Spleen (tissue), 11 donors: Measurements from ENCODE around the gene XIRP1. TPM values are rescaled to one million over a fixed set of nuclear protein-coding genes. Genes with fewer than 3 reads are reported as not detected.

ENCODE experiments used
- DNase-seq: peaks from one replicate; pipeline ENCODE4 v3.0.0-alpha.2; 2020
- H3K27ac ChIP-seq, 8 donors: fragments of 200-600 bp; sonication (generic) in 7 of 8; 1 replicate in 4 of 8; 2 replicates in 4 of 8; pipeline versions ENCODE4 v1.5.0 to v1.8.0; 2016 to 2021; ENCODE audit warnings: inconsistent platforms in 4 of 8, mild to moderate bottlenecking in 4 of 8, moderate library complexity in 1 of 8
- H3K27me3 ChIP-seq, 7 donors: fragments of 200-600 bp; sonication (generic) in 6 of 7; replicated peaks in 1 of 7; 1 replicate in 4 of 7; 2 replicates in 3 of 7; pipeline versions ENCODE4 v1.5.0 to v1.8.0; 2016 to 2021; ENCODE audit warnings: inconsistent platforms in 3 of 7, mild to moderate bottlenecking in 1 of 7
- H3K36me3 ChIP-seq, 6 donors: fragments of 200-600 bp; sonication (generic) in 5 of 6; 1 replicate in 4 of 6; 2 replicates in 2 of 6; pipeline versions ENCODE4 v1.5.0 to v1.8.0; 2016 to 2021; ENCODE audit warnings: inconsistent platforms in 2 of 6
- H3K4me1 ChIP-seq, 6 donors: fragments of 200-600 bp; sonication (generic) in 5 of 6; 1 replicate in 3 of 6; 2 replicates in 3 of 6; pipeline versions ENCODE4 v1.5.0 to v1.8.0; 2016 to 2021; ENCODE audit warnings: inconsistent platforms in 3 of 6
- H3K4me3 ChIP-seq, 8 donors: fragments of 200-600 bp; sonication (generic) in 7 of 8; 1 replicate in 4 of 8; 2 replicates in 4 of 8; pipeline versions ENCODE4 v1.5.0 to v1.8.0; 2016 to 2021; ENCODE audit warnings: inconsistent platforms in 4 of 8, mild to moderate bottlenecking in 4 of 8, moderate library complexity in 2 of 8
- H3K9me3 ChIP-seq, 8 donors: fragments of 200-600 bp; sonication (generic) in 7 of 8; 1 replicate in 4 of 8; 2 replicates in 4 of 8; pipeline versions ENCODE4 v1.5.0 to v1.8.0; 2016 to 2021; ENCODE audit warnings: inconsistent platforms in 4 of 8
- POLR2A ChIP-seq, 3 donors: fragments of 450-650 bp; IDR thresholded peaks; one replicate each; pipeline ENCODE4 v1.5.1; 2017; ENCODE audit warnings: antibody characterized with exemption in 3 of 3, mild to moderate bottlenecking in 1 of 3
- POLR2AphosphoS5 ChIP-seq, 3 donors: sonication (generic); formaldehyde crosslinking; IDR thresholded peaks; one replicate each; pipeline ENCODE4 v1.5.1; 2017; ENCODE audit warnings: antibody characterized with exemption in 3 of 3
- WGBS, 5 donors: extraction: QIAGEN DNeasy Blood & Tissue Kit in 3 of 5; methylation state at CpG; one replicate each; pipeline versions ENCODE4 v1.1.5 to v1.1.7; 2013 to 2018; 5-methylcytosine and 5-hydroxymethylcytosine counted together
- intact Hi-C: fragments of 100-400 bp; cut with DNase I; formaldehyde crosslinking; loops from one replicate; pipeline ENCODE4 v1.15.0; 2023; ENCODE audit warnings: low total_unique reads
- polyA plus RNA-seq, 3 donors: library from polyadenylated mRNA; stranded (reverse); fragments of 200-250 nt; gene quantifications; one replicate each; pipeline ENCODE4 v1.2.1, GENCODE V29; 2013
- total RNA-seq, 7 donors: library from RNA; depleted of rRNA in 3 of 7; stranded (reverse); fragments of >200 nt in 3 of 7; fragmentation: NEBNext Ultra II Directional in 4 of 7; extraction: Animal tissue kit (Norgen Biotek cat#: 25700) in 4 of 7; gene quantifications; one replicate each; pipeline versions ENCODE4 v1.1.0 to v1.2.1, GENCODE V29; 2016 to 2021
- TF ChIP-seq, protein P1 (sequence below), 11 experiments: fragments of 200-600 bp in 7 of 11; fragments of 450-650 bp in 4 of 11; sonication (generic) in 4 of 11; IDR thresholded peaks in 8 of 11; conservative IDR thresholded peaks in 3 of 11; 1 replicate in 7 of 11; 2 replicates in 4 of 11; pipeline versions ENCODE4 v1.4.0 to v1.8.0; 2016 to 2021; ENCODE audit warnings: antibody characterized with exemption in 11 of 11, inconsistent platforms in 4 of 11, mild to moderate bottlenecking in 1 of 11
- donor health status: healthy with polysubstance abuse.
- donor health status: DM: no; HTN: no; CAD: no; lungs with moderate emphysema.
- donor health status: DM: no; HTN: no; CAD: no.
- donor health status: Bipolar disorder and iron deficiency.
- donor health status: healthy.
- donor health status: DM: no; HTN: no; CAD: no.
- donor health status: DM: yes; HTN: yes; CAD: no.

The XIRP1 gene
- total and polyA plus RNA-seq, 10 donors, result 0.06 to 0.70 (median 0.27) TPM; not detected in 3

DNA sequence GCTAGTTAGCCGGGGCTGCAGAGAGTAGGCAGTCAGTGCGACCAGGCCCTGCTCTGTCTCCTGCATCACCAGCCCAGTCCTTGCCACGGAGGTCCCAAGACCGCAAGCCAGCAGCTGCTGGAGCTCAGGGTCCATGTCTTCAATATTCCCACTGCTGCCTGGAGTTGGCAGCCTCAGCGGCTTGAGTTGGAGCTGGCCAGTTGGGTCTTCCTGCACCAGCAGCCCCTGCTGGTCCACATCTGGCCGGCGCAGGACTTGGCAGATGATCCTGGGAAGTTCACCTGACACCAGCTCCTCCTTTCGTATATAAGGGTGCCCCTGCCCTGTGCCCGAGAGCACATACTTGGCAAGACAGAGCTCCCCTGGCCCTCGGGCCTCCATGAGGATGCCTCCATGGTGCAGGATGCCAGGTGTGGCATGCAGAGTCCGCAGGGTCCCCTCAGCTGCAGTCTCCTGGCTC lies 5.7 kb downstream of the XIRP1 start:
- 86 to 96% (median 92%) methylated on average over 9 to 11 of the region's 11 CpGs for WGBS, 5 donors
- Histone ChIP-seq H3K36me3 (no peaks in the 10 kb centered on the region), H3K4me3 (no peak overlapping the region), H3K9me3 (no peaks in the 10 kb centered on the region), H3K27ac (no peak overlapping the region), H3K4me1 (peaks cover 0 to 16% (median 9%) of the 10 kb centered on the region in 6 donors), H3K27me3 (peaks cover 0 to 6% (median 0%) of the 10 kb centered on the region in 7 donors)
- no peak for DNase-seq
- intact Hi-C loops, result no loop called here
- TF ChIP-seq POLR2A (IDR thresholded peaks at IDR 0.05) (no peak), POLR2AphosphoS5 (IDR thresholded peaks at IDR 0.05) (no peak)
- TF ChIP-seq, protein P1, sequence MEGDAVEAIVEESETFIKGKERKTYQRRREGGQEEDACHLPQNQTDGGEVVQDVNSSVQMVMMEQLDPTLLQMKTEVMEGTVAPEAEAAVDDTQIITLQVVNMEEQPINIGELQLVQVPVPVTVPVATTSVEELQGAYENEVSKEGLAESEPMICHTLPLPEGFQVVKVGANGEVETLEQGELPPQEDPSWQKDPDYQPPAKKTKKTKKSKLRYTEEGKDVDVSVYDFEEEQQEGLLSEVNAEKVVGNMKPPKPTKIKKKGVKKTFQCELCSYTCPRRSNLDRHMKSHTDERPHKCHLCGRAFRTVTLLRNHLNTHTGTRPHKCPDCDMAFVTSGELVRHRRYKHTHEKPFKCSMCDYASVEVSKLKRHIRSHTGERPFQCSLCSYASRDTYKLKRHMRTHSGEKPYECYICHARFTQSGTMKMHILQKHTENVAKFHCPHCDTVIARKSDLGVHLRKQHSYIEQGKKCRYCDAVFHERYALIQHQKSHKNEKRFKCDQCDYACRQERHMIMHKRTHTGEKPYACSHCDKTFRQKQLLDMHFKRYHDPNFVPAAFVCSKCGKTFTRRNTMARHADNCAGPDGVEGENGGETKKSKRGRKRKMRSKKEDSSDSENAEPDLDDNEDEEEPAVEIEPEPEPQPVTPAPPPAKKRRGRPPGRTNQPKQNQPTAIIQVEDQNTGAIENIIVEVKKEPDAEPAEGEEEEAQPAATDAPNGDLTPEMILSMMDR (IDR thresholded peaks at IDR 0.05 in 8 of 11, conservative IDR thresholded peaks at IDR 0.05 in 3 of 11), result no peak

DNA sequence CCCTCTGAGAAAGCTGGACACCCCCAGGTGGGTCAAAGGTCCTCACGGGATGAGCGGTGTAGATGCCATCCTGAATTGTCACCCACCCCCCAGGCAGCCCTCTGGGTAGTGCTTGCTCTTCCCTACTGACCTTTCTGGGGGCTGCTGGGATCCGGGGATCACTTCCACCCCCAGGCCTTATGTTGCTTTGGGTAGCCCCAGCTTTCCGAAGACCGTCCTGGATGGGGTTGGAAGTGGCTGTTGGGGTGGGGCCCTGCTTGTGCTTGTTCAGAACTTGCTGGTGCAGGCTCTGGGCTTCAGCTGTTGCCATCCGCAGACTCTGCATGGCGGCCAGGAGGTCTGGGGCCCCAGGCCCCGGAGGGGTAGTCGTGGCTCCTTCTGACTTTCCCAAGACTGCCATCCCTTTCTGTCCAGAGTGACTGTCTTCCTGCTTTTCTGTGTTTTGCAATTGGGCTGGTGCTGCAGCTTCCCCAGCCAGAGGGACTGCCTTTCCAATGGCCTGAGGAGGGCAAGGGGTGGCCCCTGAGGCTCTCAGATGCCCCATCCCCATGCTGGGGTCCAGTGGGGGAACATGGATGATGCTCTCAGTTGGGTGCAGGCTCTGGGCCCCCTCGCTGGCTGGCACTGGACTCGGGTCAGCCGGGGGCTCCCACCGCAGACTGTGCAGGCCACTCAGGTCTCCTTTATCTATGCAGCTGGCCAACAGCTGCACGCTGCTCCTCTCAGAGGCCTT lies 6.3 kb downstream of the XIRP1 start:
- intact Hi-C loops, result no loop called here
- H3K27me3 ChIP-seq, result peaks cover 0 to 6% (median 0%) of the 10 kb centered on the region in 7 donors
- H3K4me1 ChIP-seq, result peaks cover 0 to 22% (median 13%) of the 10 kb centered on the region in 6 donors
- no peaks in the 10 kb centered on the region for H3K9me3 ChIP-seq
- no peak overlapping the region for H3K4me3 ChIP-seq
- TF ChIP-seq POLR2AphosphoS5 (IDR thresholded peaks at IDR 0.05), result no peak
- TF ChIP-seq, protein P1 (IDR thresholded peaks at IDR 0.05 in 8 of 11, conservative IDR thresholded peaks at IDR 0.05 in 3 of 11), result no peak
- no peak for TF ChIP-seq POLR2A (IDR thresholded peaks at IDR 0.05)
- no peak for DNase-seq
- 83 to 96% (median 88%) methylated on average over 7 to 14 of the region's 14 CpGs for WGBS, 5 donors
- H3K27ac ChIP-seq, result no peak overlapping the region
- no peaks in the 10 kb centered on the region for H3K36me3 ChIP-seq

DNA sequence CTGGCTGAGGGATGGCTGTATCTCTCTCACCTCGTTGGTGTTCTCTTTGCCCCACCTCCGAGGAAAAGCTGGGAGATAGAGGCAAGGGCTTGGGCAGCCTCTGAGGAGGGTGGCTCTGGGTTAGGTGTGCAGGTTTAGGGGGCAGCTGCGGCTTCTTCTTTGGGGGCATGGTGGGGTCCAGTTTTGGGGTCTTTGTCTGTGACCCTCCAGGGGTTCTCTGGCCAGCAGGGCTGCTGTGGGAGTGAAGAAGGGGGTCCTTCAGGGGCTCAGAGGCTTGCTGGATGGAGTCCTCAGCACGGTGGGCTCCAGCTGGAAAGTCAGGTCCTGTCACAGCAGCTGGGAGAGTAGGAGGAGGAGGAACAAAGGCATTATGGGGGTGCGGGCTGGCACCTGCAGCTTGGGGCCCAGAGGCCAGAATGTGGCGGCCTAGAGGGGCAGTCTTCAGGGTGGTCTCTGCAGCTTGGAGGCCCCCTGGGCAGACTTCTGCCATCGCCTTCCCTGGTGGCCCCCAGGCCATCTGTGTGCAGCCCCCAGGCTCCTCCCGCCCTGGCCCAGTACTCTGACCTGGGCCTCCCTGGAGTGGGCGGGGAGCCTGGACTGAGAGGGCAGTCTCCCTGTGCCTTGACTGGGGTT lies 7.0 kb downstream of the XIRP1 start:
- Histone ChIP-seq H3K36me3 (no peaks in the 10 kb centered on the region), H3K4me1 (peaks cover 2 to 25% (median 19%) of the 10 kb centered on the region in 6 donors), H3K9me3 (no peaks in the 10 kb centered on the region), H3K4me3 (no peak overlapping the region), H3K27me3 (peaks cover 0 to 6% (median 0%) of the 10 kb centered on the region in 7 donors), H3K27ac (no peak overlapping the region)
- no peak for TF ChIP-seq POLR2A (IDR thresholded peaks at IDR 0.05)
- TF ChIP-seq POLR2AphosphoS5 (IDR thresholded peaks at IDR 0.05), result no peak
- TF ChIP-seq, protein P1 (IDR thresholded peaks at IDR 0.05 in 8 of 11, conservative IDR thresholded peaks at IDR 0.05 in 3 of 11), result no peak
- intact Hi-C loops, result no loop called here
- WGBS, 5 donors, result 92 to 95% (median 93%) methylated on average over 7 to 9 of the region's 9 CpGs
- no peak for DNase-seq

DNA sequence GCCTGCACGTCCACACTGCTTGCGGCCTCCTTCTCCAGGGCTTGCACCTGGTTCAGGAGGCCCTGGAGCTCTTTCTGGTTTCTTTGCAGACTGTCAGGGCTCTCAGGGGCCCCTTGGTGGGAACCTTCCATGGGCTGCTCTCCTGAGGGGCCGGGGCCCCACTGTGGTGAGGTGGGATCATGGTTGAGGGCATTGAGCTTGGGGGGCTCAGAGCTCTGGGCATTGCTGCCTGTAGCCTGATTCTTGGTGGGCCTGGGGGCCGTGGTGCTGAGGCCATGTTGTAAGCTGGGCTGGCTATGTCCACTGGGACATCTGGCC lies 7.5 kb downstream of the XIRP1 start:
- peaks cover 0 to 6% (median 0%) of the 10 kb centered on the region in 7 donors for H3K27me3 ChIP-seq
- no peak overlapping the region for H3K27ac ChIP-seq
- intact Hi-C loops, result no loop called here
- WGBS, 5 donors, result 86 to 98% (median 92%) methylated on average over 2 to 4 of the region's 4 CpGs
- no peaks in the 10 kb centered on the region for H3K36me3 ChIP-seq
- TF ChIP-seq, protein P1 (IDR thresholded peaks at IDR 0.05 in 8 of 11, conservative IDR thresholded peaks at IDR 0.05 in 3 of 11), result no peak
- TF ChIP-seq POLR2AphosphoS5 (IDR thresholded peaks at IDR 0.05) (no peak), POLR2A (IDR thresholded peaks at IDR 0.05) (no peak)
- no peak for DNase-seq
- H3K4me1 ChIP-seq, result peaks cover 6 to 25% (median 22%) of the 10 kb centered on the region in 6 donors
- no peak overlapping the region for H3K4me3 ChIP-seq
- no peaks in the 10 kb centered on the region for H3K9me3 ChIP-seq
